Fibroblast of villous mesenchyme (primary cell): ENCODE measurements around the gene CLDN18. TPM values are rescaled to one million over a fixed set of nuclear protein-coding genes. Genes with fewer than 3 reads are reported as not detected.

Experiments used
- DNase-seq: peaks from one replicate; pipeline ENCODE4 v3.0.0-alpha.2; 2010; ENCODE audit warnings: low read depth
- H3K4me3 ChIP-seq: 2 replicates; pipeline ENCODE4 v1.5.1; 2011; ENCODE audit warnings: low read depth, mild to moderate bottlenecking, low read length
- total RNA-seq: library from RNA; depleted of rRNA; stranded (reverse); fragments of >200 nt; gene quantifications from 2 replicates; pipeline ENCODE4 v1.2.3, GENCODE V29; 2012
- TF ChIP-seq, protein P1 (sequence below): IDR thresholded peaks from 2 replicates; pipeline ENCODE4 v1.5.1; 2012; ENCODE audit warnings: low read depth, mild to moderate bottlenecking, low read length; ENCODE audit not compliant: insufficient read depth

The CLDN18 gene
- total RNA-seq, 1 donor = not detected

DNA sequence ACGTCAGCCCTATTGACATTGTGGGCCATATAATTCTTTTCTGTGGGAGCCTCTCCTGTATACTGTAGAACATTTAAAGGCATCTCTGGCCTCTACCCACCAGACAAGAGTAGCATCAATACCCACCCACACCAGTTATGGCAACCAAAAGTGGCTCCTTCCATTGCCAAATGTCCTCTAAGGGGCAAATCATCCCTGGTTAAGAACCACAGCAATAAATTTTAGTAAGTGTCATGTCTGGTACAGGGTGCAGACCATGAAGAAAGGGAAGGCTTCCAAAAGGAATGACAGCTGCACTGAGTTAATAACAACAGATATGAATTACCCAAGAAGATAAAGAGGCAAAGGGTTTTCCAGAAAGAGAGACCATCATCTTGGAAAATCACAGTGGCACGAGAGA, 6.9 kb upstream of the CLDN18 start:
- no peak for DNase-seq
- H3K4me3 ChIP-seq = no peak overlapping the region
- TF ChIP-seq, protein P1, sequence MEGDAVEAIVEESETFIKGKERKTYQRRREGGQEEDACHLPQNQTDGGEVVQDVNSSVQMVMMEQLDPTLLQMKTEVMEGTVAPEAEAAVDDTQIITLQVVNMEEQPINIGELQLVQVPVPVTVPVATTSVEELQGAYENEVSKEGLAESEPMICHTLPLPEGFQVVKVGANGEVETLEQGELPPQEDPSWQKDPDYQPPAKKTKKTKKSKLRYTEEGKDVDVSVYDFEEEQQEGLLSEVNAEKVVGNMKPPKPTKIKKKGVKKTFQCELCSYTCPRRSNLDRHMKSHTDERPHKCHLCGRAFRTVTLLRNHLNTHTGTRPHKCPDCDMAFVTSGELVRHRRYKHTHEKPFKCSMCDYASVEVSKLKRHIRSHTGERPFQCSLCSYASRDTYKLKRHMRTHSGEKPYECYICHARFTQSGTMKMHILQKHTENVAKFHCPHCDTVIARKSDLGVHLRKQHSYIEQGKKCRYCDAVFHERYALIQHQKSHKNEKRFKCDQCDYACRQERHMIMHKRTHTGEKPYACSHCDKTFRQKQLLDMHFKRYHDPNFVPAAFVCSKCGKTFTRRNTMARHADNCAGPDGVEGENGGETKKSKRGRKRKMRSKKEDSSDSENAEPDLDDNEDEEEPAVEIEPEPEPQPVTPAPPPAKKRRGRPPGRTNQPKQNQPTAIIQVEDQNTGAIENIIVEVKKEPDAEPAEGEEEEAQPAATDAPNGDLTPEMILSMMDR = no peak

DNA sequence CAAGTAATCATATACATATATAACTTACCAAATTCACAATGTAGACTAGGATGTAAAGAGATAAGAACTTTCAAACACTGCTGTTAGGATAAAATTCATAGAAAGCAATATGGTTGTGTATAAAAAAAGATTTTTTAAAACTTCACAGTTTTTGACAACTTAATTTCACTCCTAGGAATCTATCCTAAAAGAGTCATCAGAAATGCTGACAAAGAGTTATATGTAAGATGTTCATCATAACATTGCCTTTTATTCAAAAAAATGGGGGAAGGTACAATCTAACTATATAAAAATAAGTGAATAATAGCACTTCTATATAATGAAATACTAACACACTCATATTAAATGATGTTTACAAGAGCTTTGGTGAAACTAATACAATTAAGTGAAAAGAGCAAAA, 4.3 kb upstream of the CLDN18 start:
- TF ChIP-seq, protein P1 = no peak
- no peak for DNase-seq
- H3K4me3 ChIP-seq = no peak overlapping the region

DNA sequence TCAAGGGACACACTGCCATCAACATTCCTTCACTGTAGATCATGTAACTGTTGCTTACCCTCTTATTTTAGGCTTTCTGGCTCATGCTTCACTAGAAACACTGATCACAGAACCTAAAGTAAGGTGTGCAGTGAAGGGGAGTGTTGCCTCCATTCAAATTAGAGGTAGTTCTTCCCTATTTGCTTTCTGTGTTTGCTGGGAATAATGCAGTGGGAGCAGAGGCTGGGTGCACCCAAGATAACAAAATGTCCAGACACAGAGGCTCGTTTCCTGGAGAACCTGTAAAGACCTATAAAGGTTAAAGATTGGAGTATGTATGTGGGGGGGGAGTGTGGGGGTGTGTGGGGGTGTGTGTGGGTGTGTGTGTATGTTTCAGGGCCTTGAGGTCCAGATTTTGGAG, 2.1 kb upstream of the CLDN18 start:
- H3K4me3 ChIP-seq = no peak overlapping the region
- TF ChIP-seq, protein P1 = no peak
- no peak for DNase-seq

DNA sequence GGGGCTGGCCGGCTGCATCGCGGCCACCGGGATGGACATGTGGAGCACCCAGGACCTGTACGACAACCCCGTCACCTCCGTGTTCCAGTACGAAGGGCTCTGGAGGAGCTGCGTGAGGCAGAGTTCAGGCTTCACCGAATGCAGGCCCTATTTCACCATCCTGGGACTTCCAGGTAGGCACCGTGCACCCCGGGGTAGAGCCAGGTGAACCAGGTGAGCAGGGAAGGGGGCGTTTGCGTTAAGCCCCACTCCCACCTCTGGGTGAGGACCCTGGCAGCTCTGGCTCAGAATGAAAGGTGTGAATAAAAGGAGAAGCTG, 267 bp downstream of the CLDN18 start:
- no peak overlapping the region for H3K4me3 ChIP-seq
- TF ChIP-seq, protein P1 = no peak
- DNase-seq = no peak

DNA sequence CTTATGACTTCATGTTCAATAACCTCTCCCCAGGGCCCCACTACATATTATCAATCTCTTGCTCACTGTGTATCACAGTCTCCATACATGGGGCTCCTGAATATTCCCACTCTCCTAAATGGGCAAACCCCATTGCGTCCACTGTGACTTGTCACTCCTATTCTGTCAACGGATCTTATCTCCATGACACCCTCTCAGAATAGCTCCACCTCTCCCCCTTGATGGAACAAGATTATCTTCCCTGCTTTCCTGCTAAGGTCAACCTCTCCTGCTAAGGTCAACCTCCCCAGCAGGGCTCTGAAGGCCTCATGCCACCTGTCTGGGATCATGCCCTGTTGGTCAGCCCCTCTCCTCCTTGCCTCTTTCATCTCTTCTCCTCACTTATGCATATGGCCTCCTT, 1.8 kb downstream of the CLDN18 start:
- TF ChIP-seq, protein P1 = no peak
- no peak overlapping the region for H3K4me3 ChIP-seq
- no peak for DNase-seq

DNA sequence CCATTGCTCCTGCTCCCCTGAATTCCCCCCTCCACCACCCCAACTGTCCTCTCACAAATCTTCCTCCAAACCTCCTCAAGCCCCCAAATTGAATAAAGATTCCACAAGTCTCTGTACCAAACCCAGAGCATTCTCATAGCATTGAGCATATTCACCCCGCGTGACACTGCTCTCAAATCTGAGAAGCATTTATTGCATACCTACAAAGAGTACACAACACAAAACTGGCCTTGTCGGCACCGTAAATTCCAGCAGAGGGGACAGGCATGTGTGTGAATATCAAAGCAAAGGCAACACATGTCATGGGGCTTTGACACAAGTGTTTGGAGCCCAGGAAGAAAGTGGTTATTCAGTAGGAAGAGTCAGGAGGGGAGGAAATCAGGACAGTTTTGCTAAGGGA, 2.6 kb downstream of the CLDN18 start:
- TF ChIP-seq, protein P1 = no peak
- DNase-seq = no peak
- no peak overlapping the region for H3K4me3 ChIP-seq

DNA sequence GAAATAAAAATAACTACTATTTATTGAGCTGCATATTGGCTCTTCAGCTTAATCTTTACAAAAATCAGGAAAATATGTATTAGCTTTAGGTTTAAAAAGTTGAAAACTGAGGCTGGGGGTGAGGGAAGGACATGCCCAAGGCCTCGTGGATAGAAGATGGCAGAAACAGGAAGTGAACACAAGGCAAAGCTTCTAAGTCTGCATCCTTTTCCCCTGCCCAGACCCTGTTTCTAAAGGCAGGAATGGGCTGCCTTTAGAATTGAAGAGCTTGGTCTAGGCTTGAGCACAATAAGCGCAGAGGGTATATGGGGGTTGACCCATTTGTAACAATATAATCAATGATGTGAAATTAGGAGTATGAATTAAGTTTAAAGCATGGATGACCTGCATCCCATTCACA, 6.1 kb downstream of the CLDN18 start:
- TF ChIP-seq, protein P1 = no peak
- H3K4me3 ChIP-seq = no peak overlapping the region
- DNase-seq = no peak
